Natural killer cell (primary cell): ENCODE data around the gene POLR3A. TPM values are rescaled to one million over a fixed set of nuclear protein-coding genes. Genes with fewer than 3 reads are reported as not detected.
A peak's percentile ranks its signal among the peaks of the same experiment; 100 is the strongest.

Experiments used
- ATAC-seq, 3 donors: fragments of 150-1000 bp in 2 of 3; fragments of 200-7000 bp in 1 of 3; cut with Tn5 transposase; 1 replicate in 1 of 3; 2 replicates in 2 of 3; pipeline ENCODE4 v1.10.0; 2021; ENCODE audit warnings: mild to moderate bottlenecking in 2 of 3, moderate library complexity in 2 of 3
- DNase-seq, 2 donors: peaks; one replicate each; pipeline versions ENCODE4 v3.0.0 to v3.0.0-alpha.2; 2013 to 2021; ENCODE audit warnings: mixed read lengths in 1 of 2
- H3K27ac ChIP-seq: one replicate; pipeline ENCODE4 v1.5.1; 2013; ENCODE audit warnings: mild to moderate bottlenecking, low read length
- H3K27me3 ChIP-seq: one replicate; pipeline ENCODE4 v1.6.1; 2013; ENCODE audit warnings: low read length; ENCODE audit not compliant: control insufficient read depth, insufficient read depth
- H3K36me3 ChIP-seq: one replicate; pipeline ENCODE4 v1.6.1; 2013; ENCODE audit warnings: low read length; ENCODE audit not compliant: control insufficient read depth, insufficient read depth
- H3K4me1 ChIP-seq: one replicate; pipeline ENCODE4 v1.6.1; 2013; ENCODE audit warnings: low read length; ENCODE audit not compliant: control insufficient read depth, insufficient read depth
- H3K4me3 ChIP-seq: one replicate; pipeline ENCODE4 v1.5.1; 2013; ENCODE audit warnings: low read length
- H3K9me3 ChIP-seq: one replicate; pipeline ENCODE4 v1.6.1; 2013; ENCODE audit warnings: low read length; ENCODE audit not compliant: control insufficient read depth, insufficient read depth
- H3K27ac Mint-ChIP-seq, 2 donors: one replicate each; pipeline ENCODE4 v1.8.0; 2022; ENCODE audit warnings: mild to moderate bottlenecking in 2 of 2, mixed read lengths in 2 of 2, moderate library complexity in 1 of 2
- H3K27me3 Mint-ChIP-seq, 2 donors: one replicate each; pipeline ENCODE4 v1.8.0; 2022; ENCODE audit warnings: low read depth in 2 of 2, mixed read lengths in 2 of 2
- H3K36me3 Mint-ChIP-seq: one replicate; pipeline ENCODE4 v1.8.0; 2022; ENCODE audit warnings: mixed read lengths
- H3K4me1 Mint-ChIP-seq, 2 donors: one replicate each; pipeline ENCODE4 v1.8.0; 2022; ENCODE audit warnings: mixed read lengths in 2 of 2
- H3K4me3 Mint-ChIP-seq: one replicate; pipeline ENCODE4 v1.8.0; 2022; ENCODE audit warnings: mild to moderate bottlenecking, moderate library complexity, mixed read lengths
- H3K9me3 Mint-ChIP-seq, 2 donors: one replicate each; pipeline ENCODE4 v1.8.0; 2022; ENCODE audit warnings: mixed read lengths in 2 of 2
- WGBS: methylation state at CpG from one replicate; pipeline ENCODE4 v1.1.7; 2013; ENCODE audit warnings: missing lambda C conversion rate; ENCODE audit not compliant: insufficient coverage; 5-methylcytosine and 5-hydroxymethylcytosine counted together
- intact Hi-C: fragments of 100-400 bp; cut with micrococcal nuclease; formaldehyde crosslinking; loops from one replicate; pipeline ENCODE4 v1.14.2; 2022
- total RNA-seq, 4 donors: library from RNA; stranded (reverse); fragments of 120-200 nt in 1 of 4; gene quantifications; one replicate each; pipeline versions ENCODE4 v1.2.3 to v1.2.4, GENCODE V29; 2013 to 2022
- TF ChIP-seq, protein P1 (sequence below): fragments of 200-600 bp; IDR thresholded peaks from one replicate; pipeline ENCODE4 v1.8.0; 2022; ENCODE audit warnings: antibody characterized with exemption

POLR3A gene
- total RNA-seq, 3 donors from 2014 or later (not counting 1 experiment from before 2014, with no cell fraction given): 15.6 to 21.0 (median 17.9) TPM

DNA sequence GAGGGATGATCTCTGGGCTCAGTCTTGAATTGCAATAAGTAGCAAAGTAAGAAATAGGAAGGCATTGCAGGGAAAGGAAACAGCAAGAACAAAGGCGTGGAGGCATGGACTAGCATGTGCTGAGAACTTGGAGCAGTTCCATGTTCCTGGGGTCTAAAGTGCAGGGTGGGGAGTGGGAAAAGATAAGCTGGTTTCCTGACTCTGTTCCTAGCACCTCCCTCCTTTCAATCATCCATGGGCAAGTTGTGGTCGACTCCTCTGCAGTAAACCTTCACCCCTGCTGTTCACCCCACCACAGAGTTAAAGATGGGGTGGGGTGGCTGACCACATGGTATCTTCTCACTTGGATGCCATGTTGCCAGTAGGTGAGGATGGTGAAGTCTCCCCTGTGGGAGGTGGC is 33.9 kb upstream of the POLR3A start:
- no peaks in the 10 kb centered on the region for H3K9me3 Mint-ChIP-seq
- Histone ChIP-seq H3K27ac (no peak overlapping the region), H3K36me3 (no peaks in the 10 kb centered on the region), H3K9me3 (no peaks in the 10 kb centered on the region), H3K4me1 (peaks cover 35% of the 10 kb centered on the region), H3K27me3 (no peaks in the 10 kb centered on the region), H3K4me3 (no peak overlapping the region)
- peaks cover 31 to 35% of the 10 kb centered on the region in 2 donors for H3K4me1 Mint-ChIP-seq
- peak overlapping the region in 1 of 2 donors; percentile 85 for H3K27ac Mint-ChIP-seq
- no peak overlapping the region for H3K4me3 Mint-ChIP-seq
- H3K27me3 Mint-ChIP-seq: no peaks in the 10 kb centered on the region
- DNase-seq (no peak), ATAC-seq (no peak)
- intact Hi-C loops: no loop called here
- TF ChIP-seq, protein P1, sequence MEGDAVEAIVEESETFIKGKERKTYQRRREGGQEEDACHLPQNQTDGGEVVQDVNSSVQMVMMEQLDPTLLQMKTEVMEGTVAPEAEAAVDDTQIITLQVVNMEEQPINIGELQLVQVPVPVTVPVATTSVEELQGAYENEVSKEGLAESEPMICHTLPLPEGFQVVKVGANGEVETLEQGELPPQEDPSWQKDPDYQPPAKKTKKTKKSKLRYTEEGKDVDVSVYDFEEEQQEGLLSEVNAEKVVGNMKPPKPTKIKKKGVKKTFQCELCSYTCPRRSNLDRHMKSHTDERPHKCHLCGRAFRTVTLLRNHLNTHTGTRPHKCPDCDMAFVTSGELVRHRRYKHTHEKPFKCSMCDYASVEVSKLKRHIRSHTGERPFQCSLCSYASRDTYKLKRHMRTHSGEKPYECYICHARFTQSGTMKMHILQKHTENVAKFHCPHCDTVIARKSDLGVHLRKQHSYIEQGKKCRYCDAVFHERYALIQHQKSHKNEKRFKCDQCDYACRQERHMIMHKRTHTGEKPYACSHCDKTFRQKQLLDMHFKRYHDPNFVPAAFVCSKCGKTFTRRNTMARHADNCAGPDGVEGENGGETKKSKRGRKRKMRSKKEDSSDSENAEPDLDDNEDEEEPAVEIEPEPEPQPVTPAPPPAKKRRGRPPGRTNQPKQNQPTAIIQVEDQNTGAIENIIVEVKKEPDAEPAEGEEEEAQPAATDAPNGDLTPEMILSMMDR: no peak
- no peaks in the 10 kb centered on the region for H3K36me3 Mint-ChIP-seq
- WGBS: 83% methylated on average over 1 of the region's 2 CpGs

DNA sequence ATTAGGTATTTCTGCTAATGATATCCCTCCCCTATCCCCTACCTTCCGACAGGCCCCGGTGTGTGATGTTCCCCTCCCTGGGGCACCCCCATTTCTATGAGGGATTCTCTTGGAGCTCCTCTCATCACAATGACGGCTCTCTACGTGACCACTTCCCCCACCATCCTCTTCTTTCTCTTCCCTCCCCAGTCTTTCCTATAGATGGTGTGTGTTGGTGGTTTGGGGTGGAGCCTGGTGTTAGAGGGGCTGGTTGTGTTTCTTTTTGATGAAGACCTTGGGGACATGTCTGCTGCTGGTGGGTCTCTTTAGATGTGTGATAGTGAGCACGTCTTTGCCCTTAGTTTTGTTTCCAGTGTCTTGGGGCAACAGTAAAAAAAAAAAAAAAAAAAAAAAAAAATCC is 33.0 kb upstream of the POLR3A start:
- Mint-ChIP-seq H3K4me1 (peaks cover 31 to 37% of the 10 kb centered on the region in 2 donors), H3K4me3 (peak overlapping the region; percentile 78), H3K9me3 (no peaks in the 10 kb centered on the region), H3K36me3 (no peaks in the 10 kb centered on the region), H3K27ac (peak overlapping the region in 1 of 2 donors; percentile 85), H3K27me3 (no peaks in the 10 kb centered on the region)
- WGBS: 14% methylated on average over 3 of the region's 5 CpGs
- peaks cover 35% of the 10 kb centered on the region for H3K4me1 ChIP-seq
- H3K27me3 ChIP-seq: no peaks in the 10 kb centered on the region
- no peak overlapping the region for H3K27ac ChIP-seq
- TF ChIP-seq, protein P1: no peak
- ATAC-seq: peak; percentile 58 to 80 (median 73)
- H3K9me3 ChIP-seq: no peaks in the 10 kb centered on the region
- H3K4me3 ChIP-seq: no peak overlapping the region
- H3K36me3 ChIP-seq: no peaks in the 10 kb centered on the region
- DNase-seq: peak in 1 of 2 donors; percentile 33
- intact Hi-C loops: no loop called here

DNA sequence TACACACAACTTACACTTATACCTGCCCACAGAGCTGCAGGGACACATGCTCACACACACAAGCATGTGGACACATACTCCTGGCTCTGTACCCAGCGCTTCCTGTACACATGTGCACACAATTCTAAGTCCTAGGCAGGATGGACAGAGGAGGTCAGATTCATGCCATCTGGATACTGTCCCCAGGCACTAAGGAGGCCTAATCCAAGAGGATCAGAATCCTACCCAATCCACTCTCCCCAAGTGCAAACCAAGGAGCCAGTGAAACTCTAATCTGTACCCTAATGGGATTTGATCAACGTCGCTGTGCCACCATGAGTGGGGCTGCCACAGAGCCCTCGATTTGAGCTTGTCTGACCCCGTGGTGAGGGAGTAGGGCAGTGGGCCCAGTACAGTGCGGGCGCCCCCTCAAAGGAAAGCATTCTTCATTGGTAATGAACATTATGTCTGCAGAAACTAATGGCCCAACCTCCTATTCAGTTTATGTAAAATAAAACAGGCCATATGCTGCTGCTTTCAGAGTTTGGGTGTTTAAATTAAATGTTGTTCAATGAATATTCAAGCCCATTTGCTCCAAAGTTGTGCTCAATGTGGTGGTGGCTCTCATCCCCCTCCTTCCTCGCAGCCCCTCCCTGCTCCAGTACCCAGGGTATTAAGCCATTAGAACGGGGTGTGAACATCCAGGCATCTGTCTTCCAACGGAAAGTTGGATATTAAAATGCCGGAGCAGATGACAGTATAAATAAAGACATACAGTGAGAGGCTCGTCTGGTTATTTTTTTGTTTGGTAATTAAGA is 30.8 kb upstream of the POLR3A start:
- Mint-ChIP-seq H3K36me3 (no peaks in the 10 kb centered on the region), H3K9me3 (no peaks in the 10 kb centered on the region), H3K4me1 (peaks cover 26 to 33% of the 10 kb centered on the region in 2 donors), H3K27ac (no peak overlapping the region), H3K4me3 (no peak overlapping the region), H3K27me3 (no peaks in the 10 kb centered on the region)
- ATAC-seq: no peak
- H3K4me3 ChIP-seq: no peak overlapping the region
- H3K27ac ChIP-seq: no peak overlapping the region
- TF ChIP-seq, protein P1: no peak
- no peaks in the 10 kb centered on the region for H3K9me3 ChIP-seq
- 88% methylated on average over 12 of the region's 12 CpGs for WGBS
- no peak for DNase-seq
- intact Hi-C loops: no loop called here
- no peaks in the 10 kb centered on the region for H3K27me3 ChIP-seq
- no peaks in the 10 kb centered on the region for H3K36me3 ChIP-seq
- H3K4me1 ChIP-seq: peaks cover 25% of the 10 kb centered on the region

DNA sequence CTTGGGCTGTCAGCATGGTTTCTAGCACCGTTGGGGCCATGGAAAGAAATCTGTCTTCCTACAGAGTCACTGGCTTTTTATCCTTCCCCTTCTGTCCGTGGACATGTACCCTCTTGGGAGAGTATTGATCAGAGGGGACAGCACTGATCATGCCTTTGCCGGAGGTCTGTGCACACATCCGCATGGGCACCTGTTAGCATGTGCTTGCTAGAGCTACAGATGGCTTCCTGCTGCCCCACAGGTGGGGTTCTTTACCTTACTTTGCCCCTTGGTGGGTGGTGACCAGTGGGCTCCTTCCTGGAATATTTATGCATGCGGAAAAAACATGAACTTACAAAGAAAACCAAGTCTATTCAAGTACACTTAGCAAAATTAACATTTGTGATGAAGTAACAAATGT is 29.2 kb upstream of the POLR3A start:
- ATAC-seq: no peak
- intact Hi-C loops: no loop called here
- H3K27me3 Mint-ChIP-seq: no peaks in the 10 kb centered on the region
- H3K4me3 Mint-ChIP-seq: no peak overlapping the region
- Histone ChIP-seq H3K9me3 (no peaks in the 10 kb centered on the region), H3K4me1 (peaks cover 24% of the 10 kb centered on the region), H3K27me3 (no peaks in the 10 kb centered on the region), H3K27ac (no peak overlapping the region), H3K36me3 (no peaks in the 10 kb centered on the region), H3K4me3 (no peak overlapping the region)
- peaks cover 23 to 29% of the 10 kb centered on the region in 2 donors for H3K4me1 Mint-ChIP-seq
- TF ChIP-seq, protein P1: no peak
- no peak overlapping the region for H3K27ac Mint-ChIP-seq
- no peaks in the 10 kb centered on the region for H3K36me3 Mint-ChIP-seq
- H3K9me3 Mint-ChIP-seq: no peaks in the 10 kb centered on the region
- WGBS: 69% methylated on average over 4 of the region's 5 CpGs
- DNase-seq: no peak
